Ovary (tissue), 3 donors: Measurements from ENCODE around the gene IPO9.

Experiments
- EP300 ChIP-seq: sonication (generic); formaldehyde crosslinking; IDR thresholded peaks from one replicate; pipeline ENCODE4 v1.6.1; 2017; ENCODE audit warnings: antibody characterized with exemption
- POLR2A ChIP-seq: fragments of 450-650 bp; IDR thresholded peaks from one replicate; pipeline ENCODE4 v1.6.1; 2017; ENCODE audit warnings: antibody characterized with exemption, mild to moderate bottlenecking, moderate library complexity
- TF ChIP-seq, protein P1 (sequence below), 3 donors: fragments of 450-650 bp in 2 of 3; fragments of 200-600 bp in 1 of 3; IDR thresholded peaks; one replicate each; pipeline versions ENCODE4 v1.5.1 to v1.8.0; 2016 to 2022; ENCODE audit warnings: antibody characterized with exemption in 3 of 3, mild to moderate bottlenecking in 1 of 3
- donor health status: DM: no; HTN: no; CAD: no.

DNA sequence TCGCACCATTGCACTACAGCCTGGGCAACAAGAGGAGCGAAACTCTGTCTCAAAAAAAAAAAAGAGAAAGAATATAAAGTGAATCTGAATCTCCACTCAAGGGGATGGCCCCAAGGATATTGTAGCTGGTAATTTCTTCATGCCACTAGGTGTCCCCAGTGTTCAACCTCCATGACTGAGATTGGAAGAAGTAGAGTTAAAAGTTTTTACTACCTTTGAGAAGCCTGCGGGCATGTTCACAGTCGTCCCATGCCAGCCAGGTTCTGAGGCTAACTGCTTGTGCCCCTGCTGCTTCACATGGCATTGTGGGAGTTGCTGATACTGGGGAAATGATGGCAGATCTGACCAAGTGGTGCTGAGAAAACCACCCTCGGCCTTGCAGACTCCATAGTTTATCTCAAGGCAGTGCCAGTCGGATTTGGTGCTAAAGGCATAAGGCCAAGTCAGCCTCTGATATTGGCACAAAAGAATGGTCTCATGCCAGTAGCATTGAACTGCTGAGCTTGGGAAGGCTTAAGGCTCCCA lies 49.0 kb downstream of the IPO9 start:
- TF ChIP-seq, protein P1, sequence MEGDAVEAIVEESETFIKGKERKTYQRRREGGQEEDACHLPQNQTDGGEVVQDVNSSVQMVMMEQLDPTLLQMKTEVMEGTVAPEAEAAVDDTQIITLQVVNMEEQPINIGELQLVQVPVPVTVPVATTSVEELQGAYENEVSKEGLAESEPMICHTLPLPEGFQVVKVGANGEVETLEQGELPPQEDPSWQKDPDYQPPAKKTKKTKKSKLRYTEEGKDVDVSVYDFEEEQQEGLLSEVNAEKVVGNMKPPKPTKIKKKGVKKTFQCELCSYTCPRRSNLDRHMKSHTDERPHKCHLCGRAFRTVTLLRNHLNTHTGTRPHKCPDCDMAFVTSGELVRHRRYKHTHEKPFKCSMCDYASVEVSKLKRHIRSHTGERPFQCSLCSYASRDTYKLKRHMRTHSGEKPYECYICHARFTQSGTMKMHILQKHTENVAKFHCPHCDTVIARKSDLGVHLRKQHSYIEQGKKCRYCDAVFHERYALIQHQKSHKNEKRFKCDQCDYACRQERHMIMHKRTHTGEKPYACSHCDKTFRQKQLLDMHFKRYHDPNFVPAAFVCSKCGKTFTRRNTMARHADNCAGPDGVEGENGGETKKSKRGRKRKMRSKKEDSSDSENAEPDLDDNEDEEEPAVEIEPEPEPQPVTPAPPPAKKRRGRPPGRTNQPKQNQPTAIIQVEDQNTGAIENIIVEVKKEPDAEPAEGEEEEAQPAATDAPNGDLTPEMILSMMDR (IDR thresholded peaks at IDR 0.05), result peak; percentile 50 to 57 (median 56)
- TF ChIP-seq EP300, result no peak
- no peak for TF ChIP-seq POLR2A
